Hepatocyte (in vitro differentiated cells): ENCODE data around the gene GABBR2.

Source experiments
- EZH2 ChIP-seq: fragments of 200-600 bp; sonication (generic); IDR thresholded peaks from 2 replicates; pipeline ENCODE4 v1.6.1; 2016; ENCODE audit warnings: antibody characterized with exemption, mild to moderate bottlenecking, borderline replicate concordance
- EZH2phosphoT487 ChIP-seq: fragments of 200-600 bp; sonication (generic); IDR thresholded peaks from one replicate; pipeline ENCODE4 v1.6.1; 2018; ENCODE audit warnings: antibody characterized with exemption, mild to moderate bottlenecking, low read depth, moderate library complexity; ENCODE audit not compliant: unreplicated experiment, severe bottlenecking
- TF ChIP-seq, protein P1 (sequence below): fragments of 200-600 bp; sonication (generic); IDR thresholded peaks from 2 replicates; pipeline ENCODE4 v1.5.1; 2016; ENCODE audit warnings: antibody characterized with exemption, mild to moderate bottlenecking; ENCODE audit not compliant: poor library complexity

DNA sequence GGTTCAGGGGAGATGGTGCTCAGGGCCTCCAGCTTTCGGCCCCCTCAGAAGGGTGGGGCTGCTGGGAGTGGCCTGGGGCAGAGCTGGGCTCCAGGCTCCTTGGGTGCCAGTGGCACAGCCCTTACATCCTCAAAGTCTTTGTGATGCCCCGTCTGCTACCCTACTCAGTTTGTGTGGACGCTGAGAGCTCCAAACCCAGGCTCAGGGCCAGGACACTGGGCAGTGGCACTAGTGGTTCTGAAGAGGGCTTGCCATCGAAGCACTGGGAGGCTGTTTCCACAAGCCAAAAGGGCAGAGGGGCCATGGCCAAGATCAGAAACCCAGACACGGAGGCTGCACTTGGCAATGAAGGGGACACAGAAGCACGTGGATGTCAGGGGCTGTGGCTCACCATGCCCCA is 99.1 kb downstream of the GABBR2 start:
- TF ChIP-seq, protein P1, sequence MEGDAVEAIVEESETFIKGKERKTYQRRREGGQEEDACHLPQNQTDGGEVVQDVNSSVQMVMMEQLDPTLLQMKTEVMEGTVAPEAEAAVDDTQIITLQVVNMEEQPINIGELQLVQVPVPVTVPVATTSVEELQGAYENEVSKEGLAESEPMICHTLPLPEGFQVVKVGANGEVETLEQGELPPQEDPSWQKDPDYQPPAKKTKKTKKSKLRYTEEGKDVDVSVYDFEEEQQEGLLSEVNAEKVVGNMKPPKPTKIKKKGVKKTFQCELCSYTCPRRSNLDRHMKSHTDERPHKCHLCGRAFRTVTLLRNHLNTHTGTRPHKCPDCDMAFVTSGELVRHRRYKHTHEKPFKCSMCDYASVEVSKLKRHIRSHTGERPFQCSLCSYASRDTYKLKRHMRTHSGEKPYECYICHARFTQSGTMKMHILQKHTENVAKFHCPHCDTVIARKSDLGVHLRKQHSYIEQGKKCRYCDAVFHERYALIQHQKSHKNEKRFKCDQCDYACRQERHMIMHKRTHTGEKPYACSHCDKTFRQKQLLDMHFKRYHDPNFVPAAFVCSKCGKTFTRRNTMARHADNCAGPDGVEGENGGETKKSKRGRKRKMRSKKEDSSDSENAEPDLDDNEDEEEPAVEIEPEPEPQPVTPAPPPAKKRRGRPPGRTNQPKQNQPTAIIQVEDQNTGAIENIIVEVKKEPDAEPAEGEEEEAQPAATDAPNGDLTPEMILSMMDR = no peak
- no peak for TF ChIP-seq EZH2
- no peak for TF ChIP-seq EZH2phosphoT487
